Body of pancreas (tissue), 4 donors: ENCODE measurements around the gene RANBP3. TPM values are rescaled to one million over a fixed set of nuclear protein-coding genes. Genes with fewer than 3 reads are reported as not detected.

Source experiments
- ATAC-seq: fragments of 150-250 bp; one replicate; pipeline ENCODE4 v1.9.1; 2016
- DNase-seq, 4 donors: peaks; one replicate each; pipeline ENCODE4 v3.0.0-alpha.2; 2019
- H3K27ac ChIP-seq, 4 donors: fragments of 200-600 bp; sonication (generic); 1 replicate in 3 of 4; 2 replicates in 1 of 4; pipeline versions ENCODE4 v1.5.1 to v1.6.1; 2016 to 2019; ENCODE audit warnings: mild to moderate bottlenecking in 1 of 4, mixed read lengths in 1 of 4, moderate library complexity in 1 of 4
- H3K27me3 ChIP-seq, 2 donors: fragments of 200-600 bp; sonication (generic); one replicate each; pipeline ENCODE4 v1.6.0; 2016; ENCODE audit warnings: mild to moderate bottlenecking in 1 of 2
- H3K36me3 ChIP-seq, 2 donors: fragments of 200-600 bp; sonication (generic); replicated peaks in 1 of 2; 2 replicates each; pipeline ENCODE4 v1.5.1; 2016; ENCODE audit warnings: low read depth in 2 of 2; ENCODE audit not compliant: insufficient read depth in 1 of 2
- H3K4me1 ChIP-seq: fragments of 200-600 bp; sonication (generic); one replicate; pipeline ENCODE4 v1.6.0; 2016
- H3K4me3 ChIP-seq, 2 donors: fragments of 200-600 bp; sonication (generic); 1 replicate in 1 of 2; 2 replicates in 1 of 2; pipeline ENCODE4 v1.5.1; 2016 to 2019
- H3K9me3 ChIP-seq, 3 donors: fragments of 200-600 bp; sonication (generic); 1 replicate in 2 of 3; 2 replicates in 1 of 3; pipeline ENCODE4 v1.5.1; 2016
- POLR2A ChIP-seq, 3 donors: fragments of 450-650 bp; IDR thresholded peaks; one replicate each; pipeline ENCODE4 v1.6.1; 2016; ENCODE audit warnings: antibody characterized with exemption in 3 of 3, mild to moderate bottlenecking in 2 of 3
- WGBS, 2 donors: methylation state at CpG; one replicate each; pipeline ENCODE4 v1.1.5; 2017; 5-methylcytosine and 5-hydroxymethylcytosine counted together
- intact Hi-C: fragments of 100-400 bp; cut with DNase I; formaldehyde crosslinking; loops from one replicate; pipeline ENCODE4 v1.15.1; 2023
- total RNA-seq, 2 donors: library from RNA; depleted of rRNA; stranded (reverse); fragments of >200 nt; gene quantifications; one replicate each; pipeline ENCODE4 v1.1.0, GENCODE V29; 2016
- TF ChIP-seq, protein P1 (sequence below), 7 experiments: fragments of 450-650 bp in 4 of 7; fragments of 200-600 bp in 3 of 7; sonication (generic) in 3 of 7; IDR thresholded peaks; one replicate each; pipeline ENCODE4 v1.5.1; 2016 to 2019; ENCODE audit warnings: antibody characterized with exemption in 7 of 7

Gene RANBP3
- total RNA-seq, 2 donors from 2014 or later = 62.0 to 90.0 TPM

DNA sequence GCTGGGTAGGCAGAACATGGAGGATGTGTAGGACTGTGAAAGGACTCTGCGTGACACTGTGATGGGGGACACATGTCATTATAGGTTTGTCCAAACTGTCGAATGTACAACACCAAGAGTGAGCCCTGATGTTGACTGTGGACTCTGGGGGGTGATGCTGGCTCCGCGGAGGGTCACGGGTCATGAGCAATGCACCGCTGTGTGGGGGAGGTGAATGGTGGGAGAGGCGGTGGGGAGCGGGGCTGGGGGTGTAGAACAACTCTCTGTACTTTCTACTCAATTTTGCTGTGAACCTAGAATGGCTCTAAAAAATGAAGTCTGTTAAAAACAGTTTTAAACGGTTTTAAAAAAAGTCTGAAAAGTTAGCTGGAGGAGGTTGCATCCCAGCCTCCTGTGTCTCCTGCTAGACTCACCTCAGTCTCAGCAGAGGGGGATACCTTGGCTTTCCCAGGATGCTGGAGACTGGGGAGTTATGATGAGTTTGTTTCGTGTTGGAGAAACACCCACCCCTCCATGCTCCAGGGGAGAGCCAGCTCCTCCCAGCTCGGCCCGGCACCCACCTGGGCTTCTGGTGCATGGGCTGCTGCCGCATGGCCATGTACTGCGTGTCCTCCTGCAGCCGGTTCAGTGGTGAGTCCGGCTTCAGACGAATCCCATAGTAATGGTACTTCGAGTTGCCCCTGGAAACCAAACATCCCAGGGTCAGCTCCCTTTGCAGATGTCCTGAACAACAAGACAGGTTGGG is 34.7 kb upstream of the RANBP3 start:
- DNase-seq = no peak
- H3K27me3 ChIP-seq = no peaks in the 10 kb centered on the region
- no peaks in the 10 kb centered on the region for H3K4me1 ChIP-seq
- H3K27ac ChIP-seq = no peak overlapping the region
- no peaks in the 10 kb centered on the region for H3K36me3 ChIP-seq
- no peak overlapping the region for H3K4me3 ChIP-seq
- TF ChIP-seq, protein P1, sequence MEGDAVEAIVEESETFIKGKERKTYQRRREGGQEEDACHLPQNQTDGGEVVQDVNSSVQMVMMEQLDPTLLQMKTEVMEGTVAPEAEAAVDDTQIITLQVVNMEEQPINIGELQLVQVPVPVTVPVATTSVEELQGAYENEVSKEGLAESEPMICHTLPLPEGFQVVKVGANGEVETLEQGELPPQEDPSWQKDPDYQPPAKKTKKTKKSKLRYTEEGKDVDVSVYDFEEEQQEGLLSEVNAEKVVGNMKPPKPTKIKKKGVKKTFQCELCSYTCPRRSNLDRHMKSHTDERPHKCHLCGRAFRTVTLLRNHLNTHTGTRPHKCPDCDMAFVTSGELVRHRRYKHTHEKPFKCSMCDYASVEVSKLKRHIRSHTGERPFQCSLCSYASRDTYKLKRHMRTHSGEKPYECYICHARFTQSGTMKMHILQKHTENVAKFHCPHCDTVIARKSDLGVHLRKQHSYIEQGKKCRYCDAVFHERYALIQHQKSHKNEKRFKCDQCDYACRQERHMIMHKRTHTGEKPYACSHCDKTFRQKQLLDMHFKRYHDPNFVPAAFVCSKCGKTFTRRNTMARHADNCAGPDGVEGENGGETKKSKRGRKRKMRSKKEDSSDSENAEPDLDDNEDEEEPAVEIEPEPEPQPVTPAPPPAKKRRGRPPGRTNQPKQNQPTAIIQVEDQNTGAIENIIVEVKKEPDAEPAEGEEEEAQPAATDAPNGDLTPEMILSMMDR (IDR thresholded peaks at IDR 0.05) = no peak
- TF ChIP-seq POLR2A (IDR thresholded peaks at IDR 0.05) = no peak
- 72 to 86% methylated on average over 18 of the region's 18 CpGs for WGBS, 2 donors
- no peak for ATAC-seq
- intact Hi-C loops = no loop called here
- H3K9me3 ChIP-seq = no peaks in the 10 kb centered on the region

DNA sequence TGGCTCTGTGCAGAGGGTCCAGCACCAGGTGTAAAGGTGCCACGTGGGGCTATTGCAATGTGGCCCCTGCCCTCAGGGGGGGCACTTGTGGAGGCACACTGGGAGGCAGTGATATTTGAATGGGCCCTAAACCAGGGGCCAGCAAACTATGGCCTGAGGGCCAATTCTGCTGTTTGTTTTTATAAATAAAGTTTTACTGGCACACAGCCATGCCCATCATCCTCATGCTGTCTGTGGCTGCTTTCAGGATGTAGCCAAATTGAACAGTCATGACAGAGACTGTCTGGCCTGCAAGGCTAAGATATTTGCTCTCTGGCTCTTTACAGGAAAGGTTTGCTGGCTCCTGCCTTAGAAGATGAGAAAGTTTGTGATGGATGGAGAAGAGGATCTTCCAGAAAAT is 33.9 kb upstream of the RANBP3 start:
- WGBS, 2 donors = 77% methylated on average over 1 of the region's 1 CpG; no CpG with 5 or more reads in 1 of the 2 donors
- no peak overlapping the region for H3K27ac ChIP-seq
- H3K4me3 ChIP-seq = no peak overlapping the region
- no peaks in the 10 kb centered on the region for H3K27me3 ChIP-seq
- no peaks in the 10 kb centered on the region for H3K4me1 ChIP-seq
- no peaks in the 10 kb centered on the region for H3K9me3 ChIP-seq
- intact Hi-C loops = no loop called here
- DNase-seq (no peak), ATAC-seq (no peak)
- TF ChIP-seq, protein P1 (IDR thresholded peaks at IDR 0.05) = no peak
- no peak for TF ChIP-seq POLR2A (IDR thresholded peaks at IDR 0.05)
- H3K36me3 ChIP-seq = no peaks in the 10 kb centered on the region

DNA sequence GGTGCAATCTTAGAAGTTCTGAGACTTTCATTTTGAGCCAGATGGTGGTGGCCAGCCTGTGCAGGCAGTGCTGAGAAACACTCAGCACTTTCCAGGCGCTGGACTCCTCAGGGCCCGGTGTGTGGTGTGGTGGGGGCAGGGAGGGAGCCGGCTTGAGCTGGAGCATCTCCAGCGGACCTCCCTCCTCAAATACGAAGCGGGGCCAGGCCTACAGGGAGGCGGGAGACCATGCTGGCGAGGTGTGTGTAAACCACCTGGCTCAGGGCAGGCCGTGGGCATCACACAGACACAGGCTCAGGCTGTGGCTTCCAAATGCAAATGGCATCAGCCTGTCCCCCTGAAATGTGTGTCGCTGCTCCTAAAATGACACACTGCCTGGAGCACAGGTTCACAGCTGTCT is 33.3 kb upstream of the RANBP3 start:
- H3K9me3 ChIP-seq = no peaks in the 10 kb centered on the region
- intact Hi-C loops = no loop called here
- no peak for DNase-seq
- no peak overlapping the region for H3K27ac ChIP-seq
- no peak overlapping the region for H3K4me3 ChIP-seq
- no peaks in the 10 kb centered on the region for H3K27me3 ChIP-seq
- no peaks in the 10 kb centered on the region for H3K36me3 ChIP-seq
- TF ChIP-seq, protein P1 (IDR thresholded peaks at IDR 0.05) = no peak
- TF ChIP-seq POLR2A (IDR thresholded peaks at IDR 0.05) = no peak
- no peaks in the 10 kb centered on the region for H3K4me1 ChIP-seq
- 83 to 85% methylated on average over 10 of the region's 10 CpGs for WGBS, 2 donors
- no peak for ATAC-seq

DNA sequence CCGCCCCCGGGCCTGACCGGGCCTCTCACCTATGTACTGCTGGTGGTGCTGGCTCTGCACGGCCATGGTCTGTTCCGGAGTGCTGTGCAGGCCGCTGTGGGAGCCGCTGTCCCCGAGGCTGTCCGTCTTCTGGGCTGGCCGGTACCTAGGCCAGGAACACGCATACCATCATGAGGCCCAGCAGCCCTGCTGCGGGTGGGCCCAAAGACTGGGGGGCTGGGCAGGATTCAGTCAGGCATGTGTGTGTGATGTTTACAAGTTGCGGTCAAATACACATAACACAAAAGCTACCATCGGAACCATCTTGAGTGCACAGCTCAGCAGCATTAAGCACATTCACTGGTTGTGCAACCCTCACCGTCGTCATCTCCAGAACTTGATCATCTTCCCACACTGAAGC is 32.2 kb upstream of the RANBP3 start:
- 90% methylated on average over 14 to 16 of the region's 16 CpGs for WGBS, 2 donors
- Histone ChIP-seq H3K27me3 (no peaks in the 10 kb centered on the region), H3K36me3 (no peaks in the 10 kb centered on the region)

More for the DNA sequence above, 32.2 kb upstream of the RANBP3 start:
- H3K27ac ChIP-seq = no peak overlapping the region
- TF ChIP-seq, protein P1 (IDR thresholded peaks at IDR 0.05) = no peak
- TF ChIP-seq POLR2A (IDR thresholded peaks at IDR 0.05) = no peak
- intact Hi-C loops = no loop called here
- no peaks in the 10 kb centered on the region for H3K4me1 ChIP-seq
- ATAC-seq (no peak), DNase-seq (no peak)
- H3K9me3 ChIP-seq = no peaks in the 10 kb centered on the region
- H3K4me3 ChIP-seq = no peak overlapping the region
